ENCODE results near the gene ZNF433. TPM values are rescaled to one million over a fixed set of nuclear protein-coding genes. Genes with fewer than 3 reads are reported as not detected.
"Not testable (repeated sequence)": the region's sequence is repeated elsewhere in the genome, so short reads cannot be mapped to it uniquely, and the experiment has no call there.

The ZNF433 gene
- 1 to 10 TPM; 2.6 to 2.8 TPM for total RNA-seq
- polyA plus RNA-seq (2013, experiment 1 of 2), result 1.2 TPM
- 2.2 TPM for polyA plus RNA-seq (2013, experiment 2 of 2)
- total RNA-seq, result 0 to 4.5 (median 1.1) reads per million in 172 experiments

GRCh38 chr19:12035220-12036172, at the start of gene ZNF433:
TSS of gene ZNF433 (minus strand) at chr19:12035679. CDS start at chr19:12035539, 140 bp downstream.
- Histone ChIP-seq H3K9me3 (ENCODE audit: control insufficient read depth in 1 of 2, insufficient read depth in 1 of 2, low read length in 2 of 2) (peaks cover 0 to 39% of the 10 kb centered on the region in 2 experiments), H3K4me3 (ENCODE audit: low read length) (peak within 1 kb of the TSS; percentile 66), H3K27me3 (ENCODE audit: control insufficient read depth in 1 of 2, insufficient read depth in 2 of 2, low read length in 2 of 2) (peaks cover 0 to 13% of the 10 kb centered on the region in 2 experiments), H3K4me1 (ENCODE audit: insufficient read depth, low read length) (peaks cover 20% of the 10 kb centered on the region), H3K36me3 (ENCODE audit: insufficient read depth, low read length) (no peaks in the 10 kb centered on the region), H3K27ac (ENCODE audit: low read depth in 1 of 2, low read length in 2 of 2) (no peak within 1 kb of the TSS)
- DNase-seq, result peak in 13 of 14 experiments; percentile 26 to 77 (median 59)
- Mint-ChIP-seq H3K27ac (peak within 1 kb of the TSS; percentile 53), H3K4me1 (ENCODE audit: low read depth) (peaks cover 22% of the 10 kb centered on the region), H3K9me3 (peaks cover 2% of the 10 kb centered on the region), H3K4me3 (peak within 1 kb of the TSS; percentile 95), H3K36me3 (ENCODE audit: low read depth) (peaks cover 39% of the 10 kb centered on the region), H3K27me3 (no peaks in the 10 kb centered on the region)
- CTCF ChIA-PET, result interaction anchor here (1.4 to 1.5 kb wide), 2 partner anchors 24 to 112 kb away, joined by 3 read pairs; no protein-coding TSS in a partner anchor
- POLR2A ChIA-PET, result interaction anchor here (0.8 to 2.4 kb wide), 4 partner anchors 30 to 127 kb away, joined by 3 to 7 read pairs (median 4); partner anchors contain the start of gene ZNF136
- no peak for TF ChIP-seq CTCF (IDR thresholded peaks at IDR 0.05)
- intact Hi-C loops (cut with DNase I, micrococcal nuclease), result no loop called here
- peak; percentile 84 for ATAC-seq (ENCODE audit: poor library complexity)

GRCh38 chr19:12083336-12083735, 47.9 kb upstream of the ZNF433 start:
- DNase-seq; H3K36me3 ChIP-seq (ENCODE audit: insufficient read depth, low read length); intact Hi-C loops (cut with DNase I, micrococcal nuclease); POLR2A ChIA-PET; H3K4me1 ChIP-seq (ENCODE audit: insufficient read depth, low read length); H3K27me3 ChIP-seq (ENCODE audit: control insufficient read depth in 1 of 2, insufficient read depth in 2 of 2, low read length in 2 of 2); H3K4me1 Mint-ChIP-seq (ENCODE audit: low read depth); H3K4me3 ChIP-seq (ENCODE audit: low read length); H3K27me3 Mint-ChIP-seq; H3K4me3 Mint-ChIP-seq; H3K9me3 Mint-ChIP-seq; H3K27ac ChIP-seq (ENCODE audit: low read depth in 1 of 2, low read length in 2 of 2); H3K27ac Mint-ChIP-seq; ATAC-seq (ENCODE audit: poor library complexity): not testable (repeated sequence)
- H3K9me3 ChIP-seq (ENCODE audit: control insufficient read depth in 1 of 2, insufficient read depth in 1 of 2, low read length in 2 of 2), result peaks cover 39 to 55% of the 10 kb centered on the region in 2 experiments
- peaks cover 52% of the 10 kb centered on the region for H3K36me3 Mint-ChIP-seq (ENCODE audit: low read depth)
- CTCF ChIA-PET, result interaction anchor here (0.6 kb wide), 1 partner anchor 17 kb away, joined by 3 read pairs; no protein-coding TSS in a partner anchor

GRCh38 chr19:12077375-12077774, 41.9 kb upstream of the ZNF433 start:
- Histone ChIP-seq H3K36me3 (ENCODE audit: insufficient read depth, low read length) (peaks cover 28% of the 10 kb centered on the region), H3K4me3 (ENCODE audit: low read length) (no peak overlapping the region), H3K27ac (ENCODE audit: low read depth in 1 of 2, low read length in 2 of 2) (no peak overlapping the region), H3K27me3 (ENCODE audit: control insufficient read depth in 1 of 2, insufficient read depth in 2 of 2, low read length in 2 of 2) (no peaks in the 10 kb centered on the region), H3K9me3 (ENCODE audit: control insufficient read depth in 1 of 2, insufficient read depth in 1 of 2, low read length in 2 of 2) (peaks cover 49 to 92% of the 10 kb centered on the region in 2 experiments), H3K4me1 (ENCODE audit: insufficient read depth, low read length) (no peaks in the 10 kb centered on the region)
- Mint-ChIP-seq H3K4me1 (ENCODE audit: low read depth) (no peaks in the 10 kb centered on the region), H3K36me3 (ENCODE audit: low read depth) (peaks cover 88% of the 10 kb centered on the region), H3K27me3 (no peaks in the 10 kb centered on the region), H3K4me3 (no peak overlapping the region), H3K27ac (no peak overlapping the region), H3K9me3 (peaks cover 9% of the 10 kb centered on the region)
- DNase-seq, result no peak
- CTCF ChIA-PET, result no interaction called here
- ATAC-seq (ENCODE audit: poor library complexity), result no peak
- intact Hi-C loops (cut with DNase I, micrococcal nuclease), result loop anchor here in 1 of 2 experiments (10.0 kb wide), 1 partner anchor 447 kb away; no protein-coding TSS in a partner anchor
- no peak for TF ChIP-seq CTCF (IDR thresholded peaks at IDR 0.05)
- POLR2A ChIA-PET, result no interaction called here

DNA sequence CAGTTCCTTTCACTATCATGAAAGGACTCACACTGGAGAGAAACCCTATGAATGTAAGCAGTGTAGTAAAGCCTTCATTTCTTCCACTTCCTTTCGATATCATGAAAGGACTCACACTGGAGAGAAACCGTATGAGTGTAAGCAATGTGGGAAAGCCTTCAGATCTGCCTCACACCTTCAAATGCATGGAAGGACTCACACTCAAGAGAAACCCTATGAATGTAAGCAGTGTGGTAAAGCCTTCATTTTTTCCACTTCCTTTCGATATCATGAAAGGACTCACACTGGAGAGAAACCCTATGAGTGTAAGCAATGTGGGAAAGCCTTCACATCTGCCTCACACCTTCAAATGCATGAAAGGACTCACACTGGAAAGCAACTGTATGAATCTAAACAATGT, 40.9 kb upstream of the ZNF433 start:
- H3K9me3 Mint-ChIP-seq, H3K4me3 Mint-ChIP-seq: not testable (repeated sequence)

More for the DNA sequence above, 40.9 kb upstream of the ZNF433 start:
- H3K4me1 Mint-ChIP-seq (ENCODE audit: low read depth); CTCF ChIA-PET; H3K27me3 Mint-ChIP-seq; ATAC-seq (ENCODE audit: poor library complexity); H3K27ac Mint-ChIP-seq; H3K4me3 ChIP-seq (ENCODE audit: low read length); DNase-seq; H3K27me3 ChIP-seq (ENCODE audit: control insufficient read depth in 1 of 2, insufficient read depth in 2 of 2, low read length in 2 of 2); H3K27ac ChIP-seq (ENCODE audit: low read depth in 1 of 2, low read length in 2 of 2); H3K4me1 ChIP-seq (ENCODE audit: insufficient read depth, low read length); POLR2A ChIA-PET: not testable (repeated sequence)
- Histone ChIP-seq H3K9me3 (ENCODE audit: control insufficient read depth in 1 of 2, insufficient read depth in 1 of 2, low read length in 2 of 2) (peaks cover 46 to 98% of the 10 kb centered on the region in 2 experiments), H3K36me3 (ENCODE audit: insufficient read depth, low read length) (peaks cover 28% of the 10 kb centered on the region)
- peaks cover 92% of the 10 kb centered on the region for H3K36me3 Mint-ChIP-seq (ENCODE audit: low read depth)
- intact Hi-C loops (cut with DNase I, micrococcal nuclease), result loop anchor here in 1 of 2 experiments (10.0 kb wide), 1 partner anchor 448 kb away; no protein-coding TSS in a partner anchor
